OCI-LY7 (cell line): Measurements from ENCODE around the gene POLE4. TPM values are rescaled to one million over a fixed set of nuclear protein-coding genes. Genes with fewer than 3 reads are reported as not detected.

Source experiments
- BruUV-seq: library from RNA; stranded (reverse); fragments of 400-500 nt; replicated peaks from 2 replicates; lab custom pipeline; 2021; lab: Mats Ljungman, UMichigan
- CTCF ChIA-PET: fragments of 300-600 bp; sonication (Branson Sonifier 250); formaldehyde crosslinking; loops from one replicate; lab custom pipeline; 2022; ENCODE audit warnings: antibody characterized with exemption; ENCODE audit not compliant: unreplicated experiment; lab: Charles Lee
- POLR2A ChIA-PET: fragments of 300-600 bp; sonication (Branson Sonifier 250); formaldehyde crosslinking; loops from one replicate; lab custom pipeline; 2022; ENCODE audit warnings: antibody characterized with exemption; lab: Charles Lee
- DNase-seq: peaks from one replicate; pipeline ENCODE4 v3.0.0-alpha.2; 2015; ENCODE audit warnings: low spot score
- H2AFZ ChIP-seq: fragments of 200-600 bp; sonication (generic), shearing (Covaris generic); 2 replicates; pipeline ENCODE4 v1.6.1; 2014; ENCODE audit warnings: mild to moderate bottlenecking, antibody characterized with exemption, low read length, moderate library complexity
- H3K27ac ChIP-seq: fragments of 200-600 bp; sonication (generic); 2 replicates; pipeline ENCODE4 v1.5.1; 2014; ENCODE audit warnings: mixed run types, low read depth, mild to moderate bottlenecking, moderate library complexity, low read length, inconsistent platforms; ENCODE audit not compliant: poor library complexity, severe bottlenecking
- H3K36me3 ChIP-seq: fragments of 200-600 bp; sonication (generic); 2 replicates; pipeline ENCODE4 v1.6.1; 2014; ENCODE audit warnings: mild to moderate bottlenecking, antibody characterized with exemption, low read length, moderate library complexity, mixed read lengths; ENCODE audit not compliant: insufficient read depth
- H3K4me1 ChIP-seq: fragments of 200-600 bp; sonication (generic); 2 replicates; pipeline ENCODE4 v1.5.1; 2014; ENCODE audit warnings: mild to moderate bottlenecking, low read length; ENCODE audit not compliant: insufficient read depth, poor library complexity, severe bottlenecking
- H3K4me2 ChIP-seq: fragments of 200-600 bp; sonication (generic); 2 replicates; pipeline ENCODE4 v1.6.1; 2014; ENCODE audit warnings: mild to moderate bottlenecking, low read length
- H3K4me3 ChIP-seq: fragments of 200-600 bp; sonication (generic); 2 replicates; pipeline ENCODE4 v1.5.1; 2014; ENCODE audit warnings: mild to moderate bottlenecking, low read depth, low read length; ENCODE audit not compliant: poor library complexity, severe bottlenecking
- H3K79me2 ChIP-seq: fragments of 200-600 bp; sonication (generic); 2 replicates; pipeline ENCODE4 v1.6.1; 2016; ENCODE audit warnings: low read depth, mild to moderate bottlenecking, low read length, moderate library complexity, mixed read lengths; ENCODE audit not compliant: insufficient read depth
- H3K9me2 ChIP-seq: fragments of 200-600 bp; sonication (generic); 2 replicates; pipeline ENCODE4 v1.6.1; 2016; ENCODE audit warnings: mild to moderate bottlenecking, low read length, mixed read lengths; ENCODE audit not compliant: insufficient read depth
- H3K9me3 ChIP-seq: fragments of 200-600 bp; sonication (generic); 2 replicates; pipeline ENCODE4 v1.6.1; 2014; ENCODE audit warnings: mild to moderate bottlenecking, mixed run types, low read length, mixed read lengths
- H4K20me1 ChIP-seq: fragments of 200-600 bp; sonication (generic); 2 replicates; pipeline ENCODE4 v1.6.1; 2014; ENCODE audit warnings: mild to moderate bottlenecking, antibody characterized with exemption, low read length, moderate library complexity, mixed read lengths; ENCODE audit not compliant: insufficient read depth
- CTCF ChIP-seq: fragments of 200-600 bp; sonication (generic); conservative IDR thresholded peaks from 2 replicates; pipeline ENCODE4 v1.5.1; 2014; ENCODE audit warnings: mild to moderate bottlenecking, antibody characterized with exemption, low read length, moderate library complexity, mixed read lengths
- EZH2phosphoT487 ChIP-seq: fragments of 200-600 bp; sonication (generic); IDR thresholded peaks from 2 replicates; pipeline ENCODE4 v1.6.1; 2018; ENCODE audit warnings: low read depth, borderline replicate concordance, mild to moderate bottlenecking, mixed run types, antibody characterized with exemption, low read length, moderate library complexity, mixed read lengths
- intact Hi-C: fragments of 100-400 bp; cut with micrococcal nuclease; formaldehyde crosslinking; loops from one replicate; pipeline ENCODE4 v1.10.0; 2022; ENCODE audit not compliant: unreplicated experiment
- total RNA-seq, 2 experiments: library from RNA; depleted of rRNA in 1 of 2; stranded (reverse); fragments of >200 nt in 1 of 2; shearing (Covaris generic) in 1 of 2; gene quantifications; 2 replicates each; pipeline ENCODE4 v1.2.3, GENCODE V29; 2014 to 2022

Gene POLE4
- total RNA-seq, 2 experiments from 2014 or later = 31.7 to 52.3 TPM

- Histone ChIP-seq H2AFZ (no peak overlapping the region), H3K9me2 (no peaks in the 10 kb centered on the region), H3K79me2 (no peaks in the 10 kb centered on the region), H3K4me1 (peaks cover 28% of the 10 kb centered on the region), H3K36me3 (no peaks in the 10 kb centered on the region), H3K27ac (no peak overlapping the region), H3K9me3 (no peaks in the 10 kb centered on the region), H4K20me1 (no peaks in the 10 kb centered on the region), H3K4me2 (peak overlapping the region; percentile 37), H3K4me3 (no peak overlapping the region)
- ChIA-PET POLR2A (interaction anchor here (0.6 to 1.2 kb wide), 2 partner anchors 42 to 418 kb away, joined by 3 read pairs; no protein-coding TSS in a partner anchor), CTCF (no interaction called here)
- peak; percentile 13 for DNase-seq
- TF ChIP-seq EZH2phosphoT487 = no peak
- no peak for TF ChIP-seq CTCF
- BruUV-seq = no TSS peak
- intact Hi-C loops = no loop called here
Observed at GRCh38 chr2:74985978-74986609, 27.7 kb downstream of the POLE4 start.

GRCh38 chr2:74991977-74992376 is 33.5 kb downstream of the POLE4 start:
- H3K9me2 ChIP-seq = no peaks in the 10 kb centered on the region
- no TSS peak for BruUV-seq
- H3K79me2 ChIP-seq = no peaks in the 10 kb centered on the region
- DNase-seq = no peak
- H3K36me3 ChIP-seq = no peaks in the 10 kb centered on the region
- no peak overlapping the region for H3K27ac ChIP-seq
- no peak overlapping the region for H3K4me3 ChIP-seq
- CTCF ChIA-PET = no interaction called here
- no peaks in the 10 kb centered on the region for H4K20me1 ChIP-seq
- H2AFZ ChIP-seq = no peak overlapping the region
- POLR2A ChIA-PET = interaction anchor here (0.8 kb wide), 1 partner anchor 13 kb away, joined by 3 read pairs; no protein-coding TSS in a partner anchor
- no peak overlapping the region for H3K4me2 ChIP-seq
- no peak for TF ChIP-seq CTCF
- no peak for TF ChIP-seq EZH2phosphoT487
- intact Hi-C loops = no loop called here
- H3K9me3 ChIP-seq = no peaks in the 10 kb centered on the region
- peaks cover 14% of the 10 kb centered on the region for H3K4me1 ChIP-seq

- Histone ChIP-seq H3K79me2 (no peaks in the 10 kb centered on the region), H2AFZ (no peak overlapping the region), H3K27ac (no peak overlapping the region), H3K4me1 (no peaks in the 10 kb centered on the region), H3K9me2 (no peaks in the 10 kb centered on the region), H4K20me1 (no peaks in the 10 kb centered on the region), H3K4me3 (no peak overlapping the region), H3K4me2 (no peak overlapping the region), H3K36me3 (no peaks in the 10 kb centered on the region), H3K9me3 (no peaks in the 10 kb centered on the region)
- ChIA-PET POLR2A (no interaction called here), CTCF (no interaction called here)
- BruUV-seq = no TSS peak
- TF ChIP-seq CTCF (no peak), EZH2phosphoT487 (no peak)
- DNase-seq = no peak
- intact Hi-C loops = no loop called here
Observed at GRCh38 chr2:74999468-74999867, 41.0 kb downstream of the POLE4 start.
